Measurements from ENCODE around the gene NAPSA. TPM values are rescaled to one million over a fixed set of nuclear protein-coding genes. Genes with fewer than 3 reads are reported as not detected.

Gene NAPSA
- polyA plus RNA-seq, 1 donor from 2014 or later, result not detected

DNA sequence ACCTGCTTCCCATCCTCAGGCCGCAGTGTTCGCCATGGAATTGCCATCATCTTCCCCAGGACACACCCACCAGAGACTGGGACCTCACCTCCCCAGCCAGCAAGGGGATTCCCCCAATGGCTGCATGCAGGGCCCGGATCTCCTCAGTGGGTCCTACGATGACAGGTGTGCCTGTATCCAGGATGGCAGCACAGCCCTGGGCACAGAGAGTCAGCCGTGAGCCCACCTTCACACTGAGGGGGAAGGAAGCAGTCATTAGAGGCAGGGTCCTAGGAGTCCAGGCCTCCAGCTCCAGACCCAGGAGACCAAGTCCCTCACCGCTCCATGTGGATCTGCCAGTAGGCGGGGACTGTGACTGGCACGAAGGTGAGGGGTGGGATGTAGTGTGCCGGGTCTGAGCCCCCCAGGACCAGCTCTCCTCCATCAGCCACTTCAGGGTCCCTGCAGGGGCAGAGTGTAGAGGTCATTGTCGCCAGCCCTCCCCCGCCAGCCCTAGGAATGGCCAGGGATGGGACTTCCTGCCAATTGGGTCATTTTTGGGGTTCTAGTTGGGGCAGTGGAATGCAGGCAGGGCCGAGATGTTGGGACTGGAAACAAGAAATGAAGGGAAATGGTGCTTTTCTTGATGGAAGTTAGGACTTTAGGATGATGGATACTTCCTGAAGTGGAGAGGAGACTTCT is 30.6 kb downstream of the NAPSA start:
- Histone ChIP-seq H3F3A (ENCODE audit: insufficient read depth, low read length, poor library complexity, severe bottlenecking) (no peaks in the 10 kb centered on the region), H4K20me1 (ENCODE audit: insufficient read depth) (no peaks in the 10 kb centered on the region), H3K27ac (ENCODE audit: low read length) (no peak overlapping the region), H3K9ac (ENCODE audit: low read length) (no peak overlapping the region), H3K79me2 (replicated peaks; ENCODE audit: insufficient read depth, low read length) (no peaks in the 10 kb centered on the region), H3K4me2 (ENCODE audit: low read length) (no peak overlapping the region), H3K9me3 (ENCODE audit: low read length) (no peaks in the 10 kb centered on the region), H3K27me3 (ENCODE audit: insufficient read depth, low read depth, low read length) (no peaks in the 10 kb centered on the region), H3K36me3 (ENCODE audit: insufficient read depth, low read length) (no peaks in the 10 kb centered on the region), H3K4me3 (ENCODE audit: low read length) (no peak overlapping the region), H2AFZ (ENCODE audit: low read depth, low read length) (no peak overlapping the region), H3K9me2 (ENCODE audit: insufficient read depth, low read length) (no peaks in the 10 kb centered on the region)
- TF ChIP-seq, protein P1, sequence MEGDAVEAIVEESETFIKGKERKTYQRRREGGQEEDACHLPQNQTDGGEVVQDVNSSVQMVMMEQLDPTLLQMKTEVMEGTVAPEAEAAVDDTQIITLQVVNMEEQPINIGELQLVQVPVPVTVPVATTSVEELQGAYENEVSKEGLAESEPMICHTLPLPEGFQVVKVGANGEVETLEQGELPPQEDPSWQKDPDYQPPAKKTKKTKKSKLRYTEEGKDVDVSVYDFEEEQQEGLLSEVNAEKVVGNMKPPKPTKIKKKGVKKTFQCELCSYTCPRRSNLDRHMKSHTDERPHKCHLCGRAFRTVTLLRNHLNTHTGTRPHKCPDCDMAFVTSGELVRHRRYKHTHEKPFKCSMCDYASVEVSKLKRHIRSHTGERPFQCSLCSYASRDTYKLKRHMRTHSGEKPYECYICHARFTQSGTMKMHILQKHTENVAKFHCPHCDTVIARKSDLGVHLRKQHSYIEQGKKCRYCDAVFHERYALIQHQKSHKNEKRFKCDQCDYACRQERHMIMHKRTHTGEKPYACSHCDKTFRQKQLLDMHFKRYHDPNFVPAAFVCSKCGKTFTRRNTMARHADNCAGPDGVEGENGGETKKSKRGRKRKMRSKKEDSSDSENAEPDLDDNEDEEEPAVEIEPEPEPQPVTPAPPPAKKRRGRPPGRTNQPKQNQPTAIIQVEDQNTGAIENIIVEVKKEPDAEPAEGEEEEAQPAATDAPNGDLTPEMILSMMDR (IDR thresholded peaks at IDR 0.05; ENCODE audit: poor library complexity, severe bottlenecking), result no peak
- TF ChIP-seq EP300 (conservative IDR thresholded peaks at IDR 0.05; ENCODE audit: poor library complexity, severe bottlenecking) (no peak), MXI1 (conservative IDR thresholded peaks at IDR 0.05; ENCODE audit: poor library complexity, severe bottlenecking) (no peak), RAD21 (conservative IDR thresholded peaks at IDR 0.05) (no peak), POLR2AphosphoS5 (IDR thresholded peaks at IDR 0.05) (no peak), TAF1 (IDR thresholded peaks at IDR 0.05; ENCODE audit: low read depth) (no peak), EZH2 (IDR thresholded peaks at IDR 0.05; ENCODE audit: borderline replicate concordance, insufficient read depth, low read length, poor library complexity, severe bottlenecking) (no peak), SMC3 (conservative IDR thresholded peaks at IDR 0.05; ENCODE audit: poor library complexity) (no peak)
- TF ChIP-seq, protein P2, sequence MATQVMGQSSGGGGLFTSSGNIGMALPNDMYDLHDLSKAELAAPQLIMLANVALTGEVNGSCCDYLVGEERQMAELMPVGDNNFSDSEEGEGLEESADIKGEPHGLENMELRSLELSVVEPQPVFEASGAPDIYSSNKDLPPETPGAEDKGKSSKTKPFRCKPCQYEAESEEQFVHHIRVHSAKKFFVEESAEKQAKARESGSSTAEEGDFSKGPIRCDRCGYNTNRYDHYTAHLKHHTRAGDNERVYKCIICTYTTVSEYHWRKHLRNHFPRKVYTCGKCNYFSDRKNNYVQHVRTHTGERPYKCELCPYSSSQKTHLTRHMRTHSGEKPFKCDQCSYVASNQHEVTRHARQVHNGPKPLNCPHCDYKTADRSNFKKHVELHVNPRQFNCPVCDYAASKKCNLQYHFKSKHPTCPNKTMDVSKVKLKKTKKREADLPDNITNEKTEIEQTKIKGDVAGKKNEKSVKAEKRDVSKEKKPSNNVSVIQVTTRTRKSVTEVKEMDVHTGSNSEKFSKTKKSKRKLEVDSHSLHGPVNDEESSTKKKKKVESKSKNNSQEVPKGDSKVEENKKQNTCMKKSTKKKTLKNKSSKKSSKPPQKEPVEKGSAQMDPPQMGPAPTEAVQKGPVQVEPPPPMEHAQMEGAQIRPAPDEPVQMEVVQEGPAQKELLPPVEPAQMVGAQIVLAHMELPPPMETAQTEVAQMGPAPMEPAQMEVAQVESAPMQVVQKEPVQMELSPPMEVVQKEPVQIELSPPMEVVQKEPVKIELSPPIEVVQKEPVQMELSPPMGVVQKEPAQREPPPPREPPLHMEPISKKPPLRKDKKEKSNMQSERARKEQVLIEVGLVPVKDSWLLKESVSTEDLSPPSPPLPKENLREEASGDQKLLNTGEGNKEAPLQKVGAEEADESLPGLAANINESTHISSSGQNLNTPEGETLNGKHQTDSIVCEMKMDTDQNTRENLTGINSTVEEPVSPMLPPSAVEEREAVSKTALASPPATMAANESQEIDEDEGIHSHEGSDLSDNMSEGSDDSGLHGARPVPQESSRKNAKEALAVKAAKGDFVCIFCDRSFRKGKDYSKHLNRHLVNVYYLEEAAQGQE (IDR thresholded peaks at IDR 0.05; ENCODE audit: borderline replicate concordance), result no peak

DNA sequence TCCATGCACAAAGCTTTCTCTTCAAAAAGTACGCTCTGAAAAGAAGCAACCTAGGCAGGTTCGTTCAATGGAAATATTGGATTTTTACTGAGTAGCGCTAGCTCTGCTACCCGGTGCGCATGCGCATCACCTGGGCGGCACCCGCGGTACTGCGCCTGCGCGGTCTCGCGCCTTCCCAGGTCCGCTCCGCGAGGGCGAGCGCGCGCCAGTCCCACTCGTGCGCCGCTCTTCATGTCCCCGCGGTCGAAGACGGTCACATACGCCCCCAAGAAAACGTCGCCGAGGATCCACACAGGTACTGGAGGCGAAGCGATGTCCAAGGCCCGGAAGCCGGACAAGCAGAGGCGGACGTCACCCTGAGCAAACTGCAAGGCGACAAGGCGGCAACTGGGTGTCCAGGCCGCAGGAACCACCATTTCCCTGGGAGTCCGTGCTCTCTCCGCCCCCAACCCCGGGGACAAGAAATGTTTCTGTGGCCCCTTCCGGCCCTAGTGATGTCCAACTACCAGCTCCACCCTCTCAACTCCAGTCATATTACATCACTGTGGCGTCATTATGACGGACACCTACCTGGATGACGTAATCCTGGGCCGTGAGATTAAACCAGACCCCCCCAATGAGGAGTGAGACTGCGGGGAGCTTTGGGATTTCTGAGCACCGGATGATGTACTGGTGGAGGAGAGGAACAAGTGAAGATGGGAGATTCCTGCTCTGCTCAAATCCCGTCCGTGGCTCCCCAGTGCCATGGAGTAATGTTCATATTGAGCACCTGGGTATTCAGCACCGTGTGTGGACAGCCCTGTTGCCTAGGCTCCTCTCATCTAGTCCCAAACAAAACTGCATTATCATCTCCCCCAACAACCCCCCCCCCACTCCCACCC is 31.5 kb downstream of the NAPSA start:
- Histone ChIP-seq H4K20me1 (ENCODE audit: insufficient read depth) (no peaks in the 10 kb centered on the region), H3K36me3 (ENCODE audit: insufficient read depth, low read length) (no peaks in the 10 kb centered on the region), H3K9ac (ENCODE audit: low read length) (peak overlapping the region; percentile 67), H3K27ac (ENCODE audit: low read length) (peak overlapping the region; percentile 79), H3K4me3 (ENCODE audit: low read length) (peak overlapping the region; percentile 86), H2AFZ (ENCODE audit: low read depth, low read length) (peak overlapping the region; percentile 58), H3F3A (ENCODE audit: insufficient read depth, low read length, poor library complexity, severe bottlenecking) (no peaks in the 10 kb centered on the region), H3K4me2 (ENCODE audit: low read length) (no peak overlapping the region), H3K9me2 (ENCODE audit: insufficient read depth, low read length) (no peaks in the 10 kb centered on the region), H3K79me2 (replicated peaks; ENCODE audit: insufficient read depth, low read length) (no peaks in the 10 kb centered on the region), H3K27me3 (ENCODE audit: insufficient read depth, low read depth, low read length) (no peaks in the 10 kb centered on the region), H3K9me3 (ENCODE audit: low read length) (no peaks in the 10 kb centered on the region)
- TF ChIP-seq SMC3 (conservative IDR thresholded peaks at IDR 0.05; ENCODE audit: poor library complexity), result no peak
- TF ChIP-seq POLR2AphosphoS5 (IDR thresholded peaks at IDR 0.05), result peak; percentile 81
